OCI-LY3 (cell line): Measurements from ENCODE around the gene TRIM24.

Source experiments
- CTCF ChIP-seq: fragments of 200-600, 300-600 bp; sonication (generic); IDR thresholded peaks from 2 replicates; pipeline ENCODE4 v1.5.1; 2014; ENCODE audit warnings: antibody characterized with exemption, low read length, low read depth
- EZH2phosphoT487 ChIP-seq: fragments of 200-600 bp; shearing (Covaris generic); IDR thresholded peaks from 2 replicates; pipeline ENCODE4 v1.6.1; 2018; ENCODE audit warnings: antibody characterized with exemption, mixed run types, low read depth

GRCh38 chr7:138564365-138564764 lies 104.3 kb downstream of the TRIM24 start:
- TF ChIP-seq CTCF (no peak), EZH2phosphoT487 (no peak)
